H1 (cell line): Measurements from ENCODE around the gene PSMC4.

ENCODE experiments used
- ATF3 ChIP-seq: IDR thresholded peaks from 2 replicates; pipeline ENCODE4 v1.6.1; 2011; ENCODE audit warnings: low read depth, mild to moderate bottlenecking, low read length; ENCODE audit not compliant: insufficient read depth
- CBX8 ChIP-seq: fragments of 300-800, 300-1000 bp; sonication (generic); IDR thresholded peaks from 2 replicates; pipeline ENCODE4 v1.7.1; 2016; ENCODE audit warnings: low read depth, low read length, borderline replicate concordance
- CTCF ChIP-seq, 3 experiments: IDR thresholded peaks; 1 replicate in 2 of 3; 2 replicates in 1 of 3; pipeline versions ENCODE4 v1.5.1 to v1.6.1; 2011; ENCODE audit warnings: low read length in 3 of 3, mild to moderate bottlenecking in 3 of 3, inconsistent platforms in 2 of 3, low read depth in 1 of 3, moderate library complexity in 1 of 3; ENCODE audit not compliant: insufficient read depth in 1 of 3; ENCODE audit errors: control extremely low read depth in 1 of 3
- EGR1 ChIP-seq: IDR thresholded peaks from 2 replicates; pipeline ENCODE4 v1.6.1; 2011; ENCODE audit warnings: low read depth, low read length, borderline replicate concordance
- POLR2A ChIP-seq, 2 experiments: IDR thresholded peaks; 1 replicate in 1 of 2; 2 replicates in 1 of 2; pipeline ENCODE4 v1.6.1; 2011; ENCODE audit warnings: low read depth in 2 of 2, low read length in 2 of 2, mild to moderate bottlenecking in 2 of 2; ENCODE audit errors: control extremely low read depth in 1 of 2
- POLR2AphosphoS5 ChIP-seq: IDR thresholded peaks from 2 replicates; pipeline ENCODE4 v1.6.1; 2011; ENCODE audit warnings: low read depth, low read length
- SIN3A ChIP-seq, 2 experiments: IDR thresholded peaks in 1 of 2; conservative IDR thresholded peaks in 1 of 2; 2 replicates each; pipeline ENCODE4 v1.6.1; 2011 to 2012; ENCODE audit warnings: low read length in 2 of 2, improper control_type of control experiment in 1 of 2, low read depth in 1 of 2, mild to moderate bottlenecking in 1 of 2
- TAF1 ChIP-seq: IDR thresholded peaks from 2 replicates; pipeline ENCODE4 v1.6.1; 2011; ENCODE audit warnings: mild to moderate bottlenecking, low read depth, low read length
- YY1 ChIP-seq: IDR thresholded peaks from 2 replicates; pipeline ENCODE4 v1.6.1; 2011; ENCODE audit warnings: low read depth, mild to moderate bottlenecking, low read length
- ZNF274 ChIP-seq: IDR thresholded peaks from 2 replicates; pipeline ENCODE4 v1.7.0; 2012; ENCODE audit warnings: low read length, borderline replicate concordance; ENCODE audit errors: extremely low read depth

DNA sequence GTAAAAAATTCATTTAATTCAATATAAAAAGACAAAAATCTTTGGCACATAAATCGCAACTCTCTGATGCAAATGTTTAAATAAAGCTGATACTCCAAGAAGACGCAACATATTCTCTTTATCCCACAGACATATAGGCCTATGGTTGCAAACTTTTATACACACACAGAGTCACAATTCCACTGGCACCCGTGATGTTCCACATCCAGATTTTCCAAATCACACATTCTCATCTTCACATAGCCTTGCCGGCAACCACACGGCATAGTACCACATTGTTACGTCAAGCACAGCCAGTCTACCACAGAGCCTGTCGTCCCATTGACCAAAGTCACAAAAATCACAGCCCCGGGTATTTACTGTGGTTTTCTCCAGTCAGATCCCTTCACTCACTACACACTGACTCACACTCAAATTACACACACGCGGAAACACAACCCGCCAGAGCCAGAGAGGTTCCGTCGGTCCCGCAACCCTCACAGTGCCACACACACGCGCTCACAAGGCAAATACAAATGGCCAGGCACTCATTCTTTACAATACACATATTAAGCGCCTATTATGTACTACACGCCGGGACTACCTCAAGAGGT is 25.3 kb downstream of the PSMC4 start:
- TF ChIP-seq ZNF274: no peak
- TF ChIP-seq POLR2A (IDR thresholded peaks at IDR 0.05; ENCODE audit: control extremely low read depth in 1 of 2, low read depth in 2 of 2, low read length in 2 of 2): no peak
- TF ChIP-seq POLR2AphosphoS5: no peak
- TF ChIP-seq YY1: no peak
- TF ChIP-seq CTCF (IDR thresholded peaks at IDR 0.05; ENCODE audit: control extremely low read depth in 1 of 3, insufficient read depth in 1 of 3, low read depth in 1 of 3, low read length in 3 of 3): no peak
- no peak for TF ChIP-seq EGR1
- no peak for TF ChIP-seq SIN3A (conservative IDR thresholded peaks at IDR 0.05 in 1 of 2, IDR thresholded peaks at IDR 0.05 in 1 of 2; ENCODE audit: low read depth in 1 of 2, low read length in 2 of 2)
- no peak for TF ChIP-seq CBX8
- no peak for TF ChIP-seq TAF1
- TF ChIP-seq ATF3: no peak
